CD4-positive, alpha-beta T cell treated with Interleukin-1 beta for 1 hour (primary cell): ENCODE measurements around the gene SPNS2.

Experiments
- DNase-seq, 2 donors: peaks; one replicate each; pipeline ENCODE4 v3.0.0-alpha.2; 2020 to 2022

The SPNS2 gene

GRCh38 chr17:4539025-4539424 lies 40.3 kb downstream of the SPNS2 start:
- DNase-seq = no peak

GRCh38 chr17:4539576-4540223 lies 41.0 kb downstream of the SPNS2 start:
- no peak for DNase-seq

- DNase-seq = no peak
These were observed 41.6 kb downstream of the SPNS2 start for GRCh38 chr17:4540224-4540651.

- no peak for DNase-seq
These were observed 42.1 kb downstream of the SPNS2 start for GRCh38 chr17:4540687-4541327.

GRCh38 chr17:4541328-4542002 lies 42.8 kb downstream of the SPNS2 start:
- DNase-seq = no peak

- no peak for DNase-seq
These were observed 43.5 kb downstream of the SPNS2 start for GRCh38 chr17:4542003-4542725.

- no peak for DNase-seq
These were observed 44.1 kb downstream of the SPNS2 start for GRCh38 chr17:4542726-4543191.

GRCh38 chr17:4543557-4544026 lies 44.9 kb downstream of the SPNS2 start:
- no peak for DNase-seq

- DNase-seq = no peak
These were observed 45.7 kb downstream of the SPNS2 start for GRCh38 chr17:4544135-4544950.

GRCh38 chr17:4544951-4545216 lies 46.2 kb downstream of the SPNS2 start:
- no peak for DNase-seq

GRCh38 chr17:4545217-4545951 lies 46.7 kb downstream of the SPNS2 start:
- DNase-seq = no peak

- no peak for DNase-seq
These were observed 48.6 kb downstream of the SPNS2 start for GRCh38 chr17:4547118-4547906.

GRCh38 chr17:4548061-4548461 lies 49.4 kb downstream of the SPNS2 start:
- no peak for DNase-seq

GRCh38 chr17:4548721-4549531 lies 50.2 kb downstream of the SPNS2 start:
- no peak for DNase-seq

GRCh38 chr17:4549781-4550533 lies 51.3 kb downstream of the SPNS2 start:
- no peak for DNase-seq

GRCh38 chr17:4550534-4551039 lies 51.9 kb downstream of the SPNS2 start:
- DNase-seq = no peak

- DNase-seq = no peak
These were observed 52.5 kb downstream of the SPNS2 start for GRCh38 chr17:4551141-4551540.

GRCh38 chr17:4551796-4552525 lies 53.3 kb downstream of the SPNS2 start:
- no peak for DNase-seq
